HCT116 (cell line): ENCODE data around the gene BABAM2.

Source experiments
- CTCF ChIP-seq, 3 experiments: fragments of 200-600 bp in 1 of 3; sonication (generic) in 1 of 3; IDR thresholded peaks in 2 of 3; conservative IDR thresholded peaks in 1 of 3; 2 replicates each; pipeline ENCODE4 v1.5.1; 2012 to 2017; ENCODE audit warnings: low read depth in 2 of 3, low read length in 2 of 3, antibody characterized with exemption in 1 of 3, borderline replicate concordance in 1 of 3, control low read depth in 1 of 3, mild to moderate bottlenecking in 1 of 3, mixed read lengths in 1 of 3, mixed run types in 1 of 3, moderate library complexity in 1 of 3; ENCODE audit not compliant: insufficient read depth in 1 of 3
- JUND ChIP-seq: IDR thresholded peaks from 2 replicates; pipeline ENCODE4 v1.6.1; 2012
- MAX ChIP-seq: IDR thresholded peaks from 2 replicates; pipeline ENCODE4 v1.6.1; 2012
- POLR2A ChIP-seq: IDR thresholded peaks from 2 replicates; pipeline ENCODE4 v1.7.0; 2011; ENCODE audit warnings: borderline replicate concordance; ENCODE audit not compliant: insufficient read depth, insufficient read length; ENCODE audit errors: extremely low read depth
- POLR2AphosphoS5 ChIP-seq: IDR thresholded peaks from 2 replicates; pipeline ENCODE4 v1.6.1; 2011; ENCODE audit warnings: mild to moderate bottlenecking, low read depth, low read length, moderate library complexity
- RAD21 ChIP-seq: IDR thresholded peaks from 2 replicates; pipeline ENCODE4 v1.6.1; 2012; ENCODE audit warnings: low read depth, mild to moderate bottlenecking
- REST ChIP-seq: IDR thresholded peaks from 2 replicates; pipeline ENCODE4 v1.6.1; 2012; ENCODE audit warnings: low read depth
- SIN3A ChIP-seq: IDR thresholded peaks from 2 replicates; pipeline ENCODE4 v1.6.1; 2012; ENCODE audit warnings: low read depth
- YY1 ChIP-seq: IDR thresholded peaks from 2 replicates; pipeline ENCODE4 v1.6.1; 2011; ENCODE audit warnings: low read length, low read depth, moderate library complexity, mild to moderate bottlenecking; ENCODE audit not compliant: insufficient replicate concordance; ENCODE audit errors: extremely low read depth
- ZBTB33 ChIP-seq: IDR thresholded peaks from 2 replicates; pipeline ENCODE4 v1.6.1; 2011; ENCODE audit warnings: mild to moderate bottlenecking, low read length, moderate library complexity; ENCODE audit not compliant: insufficient replicate concordance; ENCODE audit errors: extremely low read depth
- ZFX ChIP-seq: fragments of 450-650 bp; IDR thresholded peaks from 2 replicates; pipeline ENCODE4 v1.6.1; 2017

- TF ChIP-seq YY1 (no peak), ZFX (no peak), JUND (no peak), POLR2A (no peak), ZBTB33 (no peak), CTCF (IDR thresholded peaks at IDR 0.05 in 2 of 3, conservative IDR thresholded peaks at IDR 0.05 in 1 of 3; ENCODE audit: borderline replicate concordance in 1 of 3, insufficient read depth in 1 of 3, low read depth in 2 of 3, low read length in 2 of 3) (no peak), POLR2AphosphoS5 (no peak), MAX (no peak), RAD21 (no peak), REST (no peak), SIN3A (no peak)
These were observed 32.3 kb downstream of the BABAM2 start for GRCh38 chr2:27922842-27923241.
